K562 (cell line): Measurements from ENCODE around the gene MAST1. TPM values are rescaled to one million over a fixed set of nuclear protein-coding genes. Genes with fewer than 3 reads are reported as not detected.

Source experiments
- ATAC-seq: fragments of 200-7000 bp; cut with Tn5 transposase; 3 replicates; pipeline ENCODE4 v1.9.1; 2020; ENCODE audit warnings: moderate library complexity
- BruUV-seq: library from RNA; stranded (reverse); fragments of 400-500 nt; replicated peaks from 2 replicates; lab custom pipeline; 2021; lab: Mats Ljungman, UMichigan
- CTCF ChIA-PET: fragments of 300-600 bp; formaldehyde crosslinking; extraction: SDS; loops from one replicate; lab custom pipeline; 2021; ENCODE audit warnings: low intra/inter-chr PET ratio; lab: Yijun Ruan, JAX
- POLR2A ChIA-PET: fragments of 300-600, 350-650 bp; sonication (Branson Sonifier 250); formaldehyde crosslinking; extraction: SDS; loops from one replicate; lab custom pipeline; 2021; ENCODE audit warnings: antibody characterized with exemption, inconsistent platforms; lab: Yijun Ruan, JAX
- DNase-seq, 4 experiments: peaks; one replicate each; pipeline versions ENCODE4 v3.0.0 to v3.0.0-alpha.2; 2011 to 2018; ENCODE audit warnings: low spot score in 3 of 4, mixed read lengths in 3 of 4; ENCODE audit errors: extremely low read depth in 1 of 4
- FAIRE-seq: peaks from 2 replicates; lab custom pipeline; 2011; peaks lifted over from hg19 to GRCh38; lab: Jason Lieb, UNC
- H2AFZ ChIP-seq: 2 replicates; pipeline ENCODE4 v1.6.0; 2011; ENCODE audit warnings: low read depth, low read length, control low read depth, inconsistent platforms
- H3K27ac ChIP-seq: fragments of 200-600 bp; 3 replicates; pipeline ENCODE4 v1.8.0; 2011; ENCODE audit warnings: low read depth, mild to moderate bottlenecking, control low read depth, inconsistent platforms, low read length, moderate library complexity, mixed read lengths; ENCODE audit errors: extremely low read depth
- H3K27me3 ChIP-seq, 2 experiments: fragments of 300-600 bp in 1 of 2; 2 replicates in 1 of 2; 3 replicates in 1 of 2; pipeline versions ENCODE4 v1.6.0 to v1.8.0; 2011; ENCODE audit warnings: inconsistent platforms in 2 of 2, low read length in 2 of 2, mild to moderate bottlenecking in 1 of 2, mixed read lengths in 1 of 2, moderate library complexity in 1 of 2; ENCODE audit not compliant: control insufficient read depth in 2 of 2, insufficient read depth in 2 of 2
- H3K36me3 ChIP-seq: fragments of 300-600 bp; 3 replicates; pipeline ENCODE4 v1.8.0; 2011; ENCODE audit warnings: mild to moderate bottlenecking, low read length, inconsistent platforms; ENCODE audit not compliant: control insufficient read depth, insufficient read depth
- H3K4me1 ChIP-seq, 2 experiments: fragments of 200-600 bp in 1 of 2; replicated peaks in 1 of 2; 2 replicates in 1 of 2; 3 replicates in 1 of 2; pipeline versions ENCODE4 v1.5.1 to v1.8.0; 2011; ENCODE audit warnings: inconsistent platforms in 2 of 2, low read length in 2 of 2, mild to moderate bottlenecking in 1 of 2, mixed read lengths in 1 of 2, moderate library complexity in 1 of 2; ENCODE audit not compliant: control insufficient read depth in 2 of 2, insufficient read depth in 2 of 2
- H3K4me2 ChIP-seq: 2 replicates; pipeline ENCODE4 v1.6.1; 2011; ENCODE audit warnings: low read length, control low read depth, inconsistent platforms, mixed read lengths; ENCODE audit not compliant: insufficient read depth
- H3K4me3 ChIP-seq: fragments of 200-600 bp; sonication (generic), shearing (Covaris generic); 2 replicates; pipeline ENCODE4 v1.5.1; 2016; ENCODE audit warnings: control low read depth, inconsistent platforms
- H3K79me2 ChIP-seq: fragments of 200-600 bp; 3 replicates; pipeline ENCODE4 v1.8.0; 2011; ENCODE audit warnings: low read length, inconsistent platforms; ENCODE audit not compliant: control insufficient read depth, insufficient read depth
- H3K9ac ChIP-seq, 2 experiments: 2 replicates each; pipeline versions ENCODE4 v1.6.0 to v1.6.1; 2011; ENCODE audit warnings: low read depth in 2 of 2, low read length in 2 of 2, control low read depth in 1 of 2, inconsistent platforms in 1 of 2, mild to moderate bottlenecking in 1 of 2, mixed read lengths in 1 of 2; ENCODE audit not compliant: insufficient read depth in 1 of 2
- H3K9me1 ChIP-seq: one replicate; pipeline ENCODE4 v1.6.0; 2011; ENCODE audit warnings: inconsistent platforms, mild to moderate bottlenecking, low read length, moderate library complexity; ENCODE audit not compliant: control insufficient read depth, insufficient read depth
- H3K9me3 ChIP-seq: replicated peaks from 2 replicates; pipeline ENCODE4 v1.5.1; 2011; ENCODE audit warnings: low read depth, low read length, inconsistent platforms; ENCODE audit not compliant: control insufficient read depth, insufficient read depth
- H4K20me1 ChIP-seq: replicated peaks from 2 replicates; pipeline ENCODE4 v1.6.1; 2011; ENCODE audit warnings: low read length, inconsistent platforms, mixed read lengths; ENCODE audit not compliant: control insufficient read depth, insufficient read depth
- SUPT5H ChIP-seq: fragments of 450-650 bp; IDR thresholded peaks from 2 replicates; pipeline ENCODE4 v1.6.1; 2016
- ZNF561 ChIP-seq: fragments of 450-650 bp; formaldehyde crosslinking; conservative IDR thresholded peaks from 2 replicates; pipeline ENCODE4 v1.4.0; 2020; ENCODE audit warnings: mild to moderate bottlenecking, moderate library complexity
- WGBS: fragments of 100-300 bp; shearing (Covaris generic); methylation state at CpG from one replicate; pipeline ENCODE4 v1.1.6; 2016; ENCODE audit warnings: low coverage, mixed read lengths; ENCODE audit not compliant: insufficient coverage; ENCODE audit errors: missing lambda C conversion rate; 5-methylcytosine and 5-hydroxymethylcytosine counted together
- in situ Hi-C: fragments of 300-500 bp; cut with MboI; formaldehyde crosslinking; loops from 4 replicates; pipeline ENCODE4 v1.15.0; 2018; ENCODE audit warnings: inconsistent platforms, mixed read lengths
- intact Hi-C: fragments of 100-400 bp; cut with micrococcal nuclease; formaldehyde crosslinking; loops from 2 replicates; pipeline ENCODE4 v1.14.2; 2022
- polyA plus RNA-seq, 8 experiments: library from polyadenylated mRNA; depleted of rRNA in 4 of 8; stranded (reverse) in 5 of 8; unstranded in 3 of 8; fragments of >200 nt; fragmentation: Nextera tagmentation in 2 of 8; fragmentation: Illumina TruSeq in 1 of 8; extraction: Ambion mirVana in 2 of 8; extraction: Trizol in 1 of 8; gene quantifications; 2 replicates each; pipeline versions ENCODE4 v1.2.1 to v1.2.3, GENCODE V29; 2011 to 2014; ENCODE audit warnings: inconsistent platforms in 1 of 8, missing spikeins in 1 of 8
- total RNA-seq, 7 experiments: library from RNA; depleted of rRNA in 6 of 7; stranded (reverse); fragments of >200 nt in 6 of 7; fragmentation: Illumina TruSeq in 2 of 7; extraction: Trizol in 2 of 7; gene quantifications; 2 replicates each; pipeline versions ENCODE4 v1.2.1 to v1.2.3, GENCODE V29; 2011 to 2021; ENCODE audit warnings: low replicate concordance in 1 of 7
- TF ChIP-seq, protein P1 (sequence below): fragments of 250-450 bp; sonication (Bioruptor Pico); IDR thresholded peaks from 2 replicates; pipeline ENCODE4 v1.5.0; 2020; ENCODE audit warnings: mild to moderate bottlenecking

Gene MAST1
- total and polyA plus RNA-seq, 9 of the 15 experiments (the other 6 are each of a cell fraction or from before 2014, with no cell fraction given) = 0.48 to 10.3 (median 3.9) TPM

DNA sequence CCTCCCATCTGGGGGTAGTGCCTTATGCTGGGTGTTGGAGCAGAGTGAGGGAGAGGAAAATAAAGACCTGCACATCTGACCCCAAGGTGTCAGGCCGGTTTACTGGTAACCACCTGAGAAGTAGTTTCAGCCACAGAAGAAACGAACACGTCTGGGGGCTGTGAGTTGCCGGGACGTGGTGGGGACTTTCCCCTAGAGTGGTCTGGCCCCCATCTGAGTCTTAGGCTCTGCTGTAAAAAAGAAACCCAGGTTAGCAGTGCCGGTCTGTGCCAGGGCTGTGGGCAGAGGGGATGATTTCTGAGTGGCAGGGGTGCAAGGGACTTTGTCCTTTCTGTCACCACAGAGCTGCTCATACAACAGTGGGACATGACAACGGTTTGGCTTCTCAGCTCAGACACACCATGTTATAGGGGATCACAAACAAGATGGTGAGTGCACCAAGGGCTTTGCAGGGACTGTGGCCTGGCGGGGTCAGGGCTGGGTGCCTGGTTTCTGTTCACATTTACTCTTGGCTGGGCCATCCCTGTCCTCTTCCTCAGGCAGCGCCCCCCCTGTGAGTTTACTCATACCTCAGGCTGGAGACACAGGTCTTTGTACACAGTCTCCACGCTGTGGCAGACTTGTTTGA, 61.7 kb downstream of the MAST1 start:
- no peak overlapping the region for H3K27ac ChIP-seq
- TF ChIP-seq SUPT5H (no peak), ZNF561 (CRISPR knock-in tag) (no peak)
- TF ChIP-seq, protein P1, sequence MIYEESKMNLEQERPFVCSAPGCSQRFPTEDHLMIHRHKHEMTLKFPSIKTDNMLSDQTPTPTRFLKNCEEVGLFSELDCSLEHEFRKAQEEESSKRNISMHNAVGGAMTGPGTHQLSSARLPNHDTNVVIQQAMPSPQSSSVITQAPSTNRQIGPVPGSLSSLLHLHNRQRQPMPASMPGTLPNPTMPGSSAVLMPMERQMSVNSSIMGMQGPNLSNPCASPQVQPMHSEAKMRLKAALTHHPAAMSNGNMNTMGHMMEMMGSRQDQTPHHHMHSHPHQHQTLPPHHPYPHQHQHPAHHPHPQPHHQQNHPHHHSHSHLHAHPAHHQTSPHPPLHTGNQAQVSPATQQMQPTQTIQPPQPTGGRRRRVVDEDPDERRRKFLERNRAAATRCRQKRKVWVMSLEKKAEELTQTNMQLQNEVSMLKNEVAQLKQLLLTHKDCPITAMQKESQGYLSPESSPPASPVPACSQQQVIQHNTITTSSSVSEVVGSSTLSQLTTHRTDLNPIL (CRISPR knock-in tag) = no peak
- FAIRE-seq (no peak), DNase-seq (peak in 1 of 4 experiments; percentile 9), ATAC-seq (no peak)
- no peaks in the 10 kb centered on the region for H4K20me1 ChIP-seq
- no peak overlapping the region for H2AFZ ChIP-seq
- POLR2A ChIA-PET = interaction anchor here (0.6 to 1.9 kb wide), 6 partner anchors 9 to 1652 kb away, joined by 3 to 11 read pairs (median 4); partner anchors contain the start of gene KLF1
- peaks cover 0 to 15% of the 10 kb centered on the region in 2 experiments; a peak in 1 of 5 replicates for H3K4me1 ChIP-seq
- no peaks in the 10 kb centered on the region for H3K9me1 ChIP-seq
- H3K4me3 ChIP-seq = no peak overlapping the region
- 86% methylated on average over 10 of the region's 10 CpGs for whole genome bisulfite sequencing
- H3K4me2 ChIP-seq = no peak overlapping the region
- peaks cover 53% of the 10 kb centered on the region; the same call in 2 of the 3 replicates for H3K36me3 ChIP-seq
- in situ Hi-C loops = no loop called here
- no peaks in the 10 kb centered on the region for H3K27me3 ChIP-seq
- intact Hi-C loops = no loop called here
- no peaks in the 10 kb centered on the region for H3K9me3 ChIP-seq
- H3K9ac ChIP-seq = no peak overlapping the region
- CTCF ChIA-PET = no interaction called here
- no TSS peak for BruUV-seq
- H3K79me2 ChIP-seq = no peaks in the 10 kb centered on the region
